OCI-LY1 (cell line): ENCODE data around the gene VENTX.

Source experiments
- CTCF ChIP-seq: fragments of 200-600 bp; sonication (generic), shearing (Covaris generic); IDR thresholded peaks from 2 replicates; pipeline ENCODE4 v1.5.1; 2017; ENCODE audit warnings: mild to moderate bottlenecking, antibody characterized with exemption, low read length, moderate library complexity, mixed read lengths
- EZH2 ChIP-seq: fragments of 200-600 bp; sonication (generic), shearing (Covaris generic); IDR thresholded peaks from 2 replicates; pipeline ENCODE4 v1.8.0; 2017; ENCODE audit warnings: borderline replicate concordance, mixed run types, mild to moderate bottlenecking, antibody characterized with exemption, low read length, moderate library complexity, mixed read lengths

- TF ChIP-seq EZH2 (no peak), CTCF (no peak)
Measured at GRCh38 chr10:133267829-133268228, 30.2 kb downstream of the VENTX start.
